T47D (cell line): Measurements from ENCODE around the gene MYBPC2.

Experiments used
- DNase-seq, 2 experiments: peaks; one replicate each; pipeline versions ENCODE4 v3.0.0 to v3.0.0-alpha.2; 2011 to 2012; ENCODE audit warnings: low read depth in 1 of 2, low spot score in 1 of 2
- JUND ChIP-seq: IDR thresholded peaks from 2 replicates; pipeline ENCODE4 v1.6.1; 2012; ENCODE audit warnings: low read depth
- in situ Hi-C: cut with HindIII; loops from 2 replicates; pipeline ENCODE4 v1.10.0; 2016; ENCODE audit warnings: low sequenced_read_pairs, low pct_unique_long_range_greater_than_20kb

Gene MYBPC2

DNA sequence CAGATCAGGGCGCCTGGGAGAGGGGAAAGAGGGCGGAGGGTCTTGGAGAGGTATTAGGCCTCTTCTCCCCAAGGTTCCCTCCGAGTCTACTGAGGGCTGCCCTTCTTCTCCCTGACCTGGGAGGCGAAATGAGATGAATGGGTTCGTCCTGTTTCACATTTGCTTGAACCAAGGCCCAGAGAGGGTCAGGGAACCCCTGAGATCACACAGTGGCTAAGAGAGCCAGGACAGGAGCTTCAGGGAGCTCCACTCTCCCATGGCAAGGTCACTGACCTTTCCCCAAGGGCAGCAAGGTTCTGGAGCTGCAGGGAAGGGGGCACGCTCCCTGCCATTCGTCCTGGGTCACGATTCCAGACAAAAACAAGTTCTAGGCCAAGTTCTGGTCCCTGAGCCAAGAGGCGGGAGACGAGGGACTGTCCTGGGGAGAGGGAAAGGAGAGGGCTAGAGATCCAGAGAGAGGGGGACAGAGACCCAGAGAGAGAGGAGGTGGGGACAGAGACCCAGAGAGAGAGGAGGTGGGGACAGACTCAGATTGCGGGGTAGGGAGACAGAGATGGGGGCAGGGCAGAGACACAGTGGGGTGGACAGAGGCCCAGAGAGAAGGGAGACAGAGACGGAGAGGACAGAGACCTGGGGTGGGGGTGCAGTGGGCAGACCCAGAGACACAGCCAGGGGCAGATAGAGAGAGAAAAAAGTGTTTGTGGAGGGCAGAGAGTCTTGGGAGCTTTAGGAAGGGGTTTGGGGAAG, 80.5 kb downstream of the MYBPC2 start:
- in situ Hi-C loops, result no loop called here
- TF ChIP-seq JUND, result no peak

DNA sequence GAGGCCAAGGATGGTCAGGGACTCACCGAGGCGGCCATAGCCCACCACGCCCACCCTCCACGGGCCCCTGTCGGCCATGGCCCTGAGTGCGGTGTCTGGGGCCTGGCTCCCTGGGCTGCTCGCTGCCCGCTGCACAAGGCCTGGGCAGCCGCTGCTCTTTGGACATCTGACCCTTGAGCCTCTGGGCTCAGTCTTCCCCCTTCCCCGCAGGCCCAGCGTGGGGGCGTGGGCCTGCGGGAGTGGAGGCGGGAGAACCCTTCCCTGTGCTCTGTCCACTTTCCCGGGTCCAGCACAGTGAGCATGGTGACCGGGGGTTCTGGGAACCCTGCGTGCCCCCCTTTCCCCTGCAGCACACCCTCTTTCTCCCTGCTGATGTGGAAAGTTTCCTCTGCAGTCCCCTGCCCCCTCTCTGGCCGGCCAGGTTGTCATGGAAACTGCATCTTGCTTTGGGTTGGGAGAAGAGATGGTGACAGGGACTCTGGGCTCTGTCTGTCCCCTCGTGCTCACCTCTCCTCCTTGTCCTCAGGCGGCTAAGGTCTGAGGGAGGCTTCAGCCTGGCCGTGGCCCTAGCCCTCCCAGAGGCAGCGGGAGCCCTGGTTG, 81.2 kb downstream of the MYBPC2 start, which contains the start of gene ASPDH:
ASPDH (minus strand) TSS at position 168 of the 600 bp plus-strand sequence; CDS start at position 78, 90 bp downstream.
- in situ Hi-C loops, result no loop called here
- TF ChIP-seq JUND, result no peak
- DNase-seq, result no peak

More for the DNA sequence above, 80.5 kb downstream of the MYBPC2 start:
- no peak for DNase-seq

DNA sequence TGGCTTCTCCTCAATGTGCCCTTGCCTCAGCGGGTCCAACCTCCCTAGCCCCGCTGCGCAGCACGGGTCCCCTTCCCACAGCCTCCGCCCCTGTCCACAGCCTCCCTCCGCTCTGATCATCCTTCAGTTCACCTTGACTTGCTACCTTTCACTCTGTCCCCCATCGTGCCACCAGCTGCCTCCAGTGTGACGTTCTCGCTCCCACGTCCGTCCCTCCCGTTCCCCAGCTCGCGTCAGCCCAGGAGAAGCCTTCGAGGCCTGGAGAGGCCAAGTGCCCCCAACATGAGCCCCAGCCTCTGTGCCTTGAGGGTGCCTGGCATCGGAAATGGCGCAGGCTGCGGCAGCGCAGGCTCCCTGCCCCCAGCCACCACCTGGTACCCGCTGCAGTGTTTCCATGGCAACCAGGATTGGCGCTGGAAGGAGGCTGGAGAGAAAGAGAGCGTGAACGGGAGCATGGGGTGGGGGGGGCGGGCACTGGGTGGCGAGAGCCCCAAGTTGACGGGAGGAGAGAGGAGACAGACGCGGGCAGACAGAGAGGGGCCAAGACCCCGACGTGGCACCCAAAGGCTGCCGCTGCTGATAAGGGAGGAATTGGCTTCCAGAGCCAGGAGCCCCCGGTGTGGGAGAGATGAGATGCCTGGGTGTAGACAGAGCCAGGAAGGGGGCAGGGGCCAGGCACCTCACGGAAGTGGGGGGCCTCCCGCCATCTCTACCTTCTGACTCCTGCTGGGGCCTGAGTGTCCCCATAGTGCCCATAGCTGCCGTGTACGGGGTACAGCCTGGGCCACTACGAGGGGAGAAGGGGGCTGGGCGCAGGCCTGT, 81.9 kb downstream of the MYBPC2 start:
- DNase-seq, result no peak
- in situ Hi-C loops, result no loop called here
- TF ChIP-seq JUND, result no peak

DNA sequence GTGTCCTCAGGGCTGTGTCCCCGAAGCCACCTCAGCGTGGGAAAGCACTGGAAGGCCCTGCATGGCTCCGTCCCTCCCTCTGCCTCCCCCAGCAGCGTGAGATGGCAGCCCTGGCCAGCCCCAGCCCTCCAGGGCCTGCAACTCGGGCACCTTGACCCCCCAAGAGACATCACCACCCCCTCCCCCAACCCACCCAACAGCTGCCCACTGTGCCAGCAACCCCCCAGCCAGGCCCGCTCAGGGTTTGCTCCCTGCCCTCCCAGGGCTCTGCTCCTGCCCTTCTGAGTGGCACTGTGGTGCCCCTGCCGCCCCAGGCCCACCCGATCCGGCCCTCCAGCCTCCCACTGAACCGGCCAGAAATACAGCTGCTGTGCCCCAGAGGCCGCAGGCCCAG, 82.5 kb downstream of the MYBPC2 start:
- no peak for TF ChIP-seq JUND
- in situ Hi-C loops, result no loop called here
- DNase-seq, result no peak
